ENCODE measurements around the gene ZBTB39.
"Not testable (repeated sequence)": the region's sequence is repeated elsewhere in the genome, so short reads cannot be mapped to it uniquely, and the experiment has no call there.

ZBTB39 gene

GRCh38 chr12:57031789-57032188, 25.4 kb upstream of the ZBTB39 start:
- no peak for DNase-seq (ENCODE audit: low read depth, low spot score)

GRCh38 chr12:57031138-57031725, 24.9 kb upstream of the ZBTB39 start:
- DNase-seq (ENCODE audit: low read depth, low spot score) = no peak
- H3K4me3 ChIP-seq (ENCODE audit: low read depth, low read length) = no peak overlapping the region
- no peak for TF ChIP-seq CTCF (IDR thresholded peaks at IDR 0.05; ENCODE audit: low read depth, low read length)
- in situ Hi-C loops (cut with HindIII; ENCODE audit: low sequenced_read_pairs) = no loop called here

More at GRCh38 chr12:57031789-57032188, 25.4 kb upstream of the ZBTB39 start:
- no peak for TF ChIP-seq CTCF (IDR thresholded peaks at IDR 0.05; ENCODE audit: low read depth, low read length)
- H3K4me3 ChIP-seq (ENCODE audit: low read depth, low read length) = no peak overlapping the region
- in situ Hi-C loops (cut with HindIII; ENCODE audit: low sequenced_read_pairs) = no loop called here

- no peak overlapping the region for H3K4me3 ChIP-seq (ENCODE audit: low read depth, low read length)
- in situ Hi-C loops (cut with HindIII; ENCODE audit: low sequenced_read_pairs) = no loop called here
- TF ChIP-seq CTCF (IDR thresholded peaks at IDR 0.05; ENCODE audit: low read depth, low read length) = no peak
- DNase-seq (ENCODE audit: low read depth, low spot score) = no peak
Observed at GRCh38 chr12:57029457-57029856, 23.1 kb upstream of the ZBTB39 start.

GRCh38 chr12:57027805-57028153, 21.4 kb upstream of the ZBTB39 start:
- DNase-seq (ENCODE audit: low read depth, low spot score) = no peak
- TF ChIP-seq CTCF (IDR thresholded peaks at IDR 0.05; ENCODE audit: low read depth, low read length) = no peak
- H3K4me3 ChIP-seq (ENCODE audit: low read depth, low read length) = no peak overlapping the region
- in situ Hi-C loops (cut with HindIII; ENCODE audit: low sequenced_read_pairs) = no loop called here

GRCh38 chr12:57027011-57027804, 20.9 kb upstream of the ZBTB39 start:
- no peak for TF ChIP-seq CTCF (IDR thresholded peaks at IDR 0.05; ENCODE audit: low read depth, low read length)

GRCh38 chr12:57025196-57025595, 18.9 kb upstream of the ZBTB39 start:
- DNase-seq (ENCODE audit: low read depth, low spot score) = no peak
- H3K4me3 ChIP-seq (ENCODE audit: low read depth, low read length) = no peak overlapping the region
- in situ Hi-C loops (cut with HindIII; ENCODE audit: low sequenced_read_pairs) = no loop called here
- no peak for TF ChIP-seq CTCF (IDR thresholded peaks at IDR 0.05; ENCODE audit: low read depth, low read length)

More at GRCh38 chr12:57027011-57027804, 20.9 kb upstream of the ZBTB39 start:
- H3K4me3 ChIP-seq (ENCODE audit: low read depth, low read length) = no peak overlapping the region
- DNase-seq (ENCODE audit: low read depth, low spot score) = no peak
- in situ Hi-C loops (cut with HindIII; ENCODE audit: low sequenced_read_pairs) = no loop called here

- in situ Hi-C loops (cut with HindIII; ENCODE audit: low sequenced_read_pairs); H3K4me3 ChIP-seq (ENCODE audit: low read depth, low read length); DNase-seq (ENCODE audit: low read depth, low spot score): not testable (repeated sequence)
Observed at GRCh38 chr12:57022324-57022723, 16.0 kb upstream of the ZBTB39 start.

Data from astrocyte of the spinal cord (primary cell).